GM18519 (cell line): ENCODE measurements around the gene TNRC6B.

ENCODE experiments used
- ATAC-seq: cut with Tn5 transposase; IDR thresholded peaks from one replicate; pipeline ENCODE4 v1.9.1; 2021; ENCODE audit warnings: mild to moderate bottlenecking, moderate library complexity; ENCODE audit not compliant: unreplicated experiment, low FRiP score

TNRC6B gene

DNA sequence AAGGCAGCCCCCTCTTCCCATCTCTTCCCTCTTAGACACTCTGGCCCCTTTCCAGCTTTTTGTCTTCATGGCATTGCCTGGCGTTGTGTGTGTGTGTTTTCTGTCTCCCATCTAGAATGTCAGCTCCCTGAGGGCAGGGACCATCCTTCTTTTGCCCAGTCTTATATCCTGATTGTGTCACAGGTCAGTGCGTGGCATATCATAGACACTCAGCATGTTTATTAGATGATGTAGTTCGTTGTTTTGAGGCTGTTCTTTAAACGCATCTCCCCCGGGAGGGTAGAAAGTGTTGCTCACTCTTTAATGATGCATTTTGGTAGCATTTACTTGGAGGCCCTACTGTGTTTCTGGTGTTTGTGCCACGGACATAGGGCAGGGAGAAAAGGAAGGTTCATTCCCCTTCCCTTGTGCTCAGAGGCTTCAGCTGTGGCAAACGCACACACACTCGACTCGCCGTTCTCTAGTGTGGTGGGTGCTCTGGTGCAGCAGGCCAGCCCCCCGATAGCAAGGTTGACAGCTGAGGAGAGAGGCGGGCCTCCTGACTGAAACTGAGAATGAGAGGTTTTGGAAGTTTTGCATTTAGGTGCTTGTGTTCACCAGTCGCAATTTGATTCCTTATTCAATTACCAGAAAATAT lies 60.2 kb downstream of the TNRC6B start:
- no peak for ATAC-seq

DNA sequence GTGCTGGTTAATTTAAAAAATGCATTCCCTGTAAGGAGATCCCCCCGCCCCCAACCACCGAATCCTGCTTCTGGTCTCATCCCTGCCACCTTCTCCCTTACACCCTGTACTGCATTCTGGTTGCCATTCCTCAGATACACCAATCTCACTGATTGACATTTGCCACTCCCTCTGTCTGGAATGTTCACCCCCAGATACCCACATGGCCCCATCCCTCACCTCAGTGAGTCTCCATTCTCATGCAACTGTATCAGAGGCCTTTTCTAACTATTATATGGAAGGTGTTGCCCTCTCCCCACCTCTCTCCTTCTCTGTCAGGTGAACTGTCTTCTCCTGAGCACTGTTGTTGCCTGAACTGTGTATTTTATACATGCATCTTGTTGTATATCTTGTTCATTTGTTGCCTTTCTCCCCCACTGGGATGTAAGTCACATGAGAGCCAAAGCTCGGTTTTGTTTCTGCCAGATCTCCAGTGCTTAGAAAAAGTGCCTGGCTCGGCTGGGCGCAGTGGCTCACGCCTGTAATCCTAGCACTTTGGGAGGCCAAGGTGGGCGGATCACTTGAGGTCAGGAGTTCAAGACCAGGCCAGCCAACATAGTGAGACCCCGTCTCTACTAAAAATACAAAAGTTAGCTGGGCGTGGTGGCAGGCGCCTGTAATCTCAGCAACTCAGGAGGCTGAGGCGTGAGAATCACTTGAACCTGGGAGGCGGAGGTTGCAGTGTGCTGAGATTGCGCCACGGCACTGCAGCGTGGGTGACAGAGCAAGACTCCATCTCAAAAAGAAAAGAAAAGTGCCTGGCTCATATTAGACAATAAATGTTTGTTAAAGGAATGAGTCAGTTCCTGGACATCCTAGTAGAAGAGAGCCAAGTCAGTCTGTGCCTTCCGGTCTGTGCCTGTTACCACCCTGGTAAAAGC lies 61.0 kb downstream of the TNRC6B start:
- no peak for ATAC-seq

DNA sequence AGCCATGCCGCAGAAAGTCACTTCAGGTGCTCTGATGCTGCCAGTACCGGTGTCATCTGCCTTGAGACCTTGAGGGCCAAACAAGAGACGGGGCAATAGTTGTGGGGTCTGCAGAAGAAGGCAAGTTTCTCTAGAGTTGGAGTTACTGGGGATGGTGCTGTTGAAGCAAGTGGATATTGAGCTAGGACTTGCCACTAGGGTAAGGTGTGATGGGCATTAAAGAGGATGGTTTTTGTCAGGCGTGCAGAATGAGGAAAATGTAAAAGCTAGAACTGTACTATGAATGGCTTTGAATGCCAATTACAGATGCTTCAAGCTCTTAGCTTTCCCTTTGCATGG lies 61.6 kb downstream of the TNRC6B start:
- ATAC-seq = no peak

DNA sequence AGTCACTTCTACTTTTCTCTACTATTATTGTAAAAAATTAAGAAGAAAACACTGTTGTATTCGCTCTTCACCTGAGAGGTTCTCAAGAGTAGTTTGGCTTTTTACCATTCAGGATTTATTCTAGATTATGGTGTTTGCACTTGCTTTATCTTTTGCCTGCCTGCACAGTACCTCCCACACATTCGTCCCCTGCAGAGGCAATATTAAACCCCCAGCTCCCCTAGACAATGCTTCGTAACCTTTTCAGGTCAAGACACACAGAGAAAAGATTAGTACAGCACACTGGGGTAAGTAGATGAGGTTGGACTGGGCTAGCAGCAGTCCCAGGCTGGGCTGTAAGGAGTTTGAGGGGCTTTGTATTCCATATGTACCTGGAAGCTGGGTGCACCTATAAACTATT lies 62.4 kb downstream of the TNRC6B start:
- ATAC-seq = no peak

DNA sequence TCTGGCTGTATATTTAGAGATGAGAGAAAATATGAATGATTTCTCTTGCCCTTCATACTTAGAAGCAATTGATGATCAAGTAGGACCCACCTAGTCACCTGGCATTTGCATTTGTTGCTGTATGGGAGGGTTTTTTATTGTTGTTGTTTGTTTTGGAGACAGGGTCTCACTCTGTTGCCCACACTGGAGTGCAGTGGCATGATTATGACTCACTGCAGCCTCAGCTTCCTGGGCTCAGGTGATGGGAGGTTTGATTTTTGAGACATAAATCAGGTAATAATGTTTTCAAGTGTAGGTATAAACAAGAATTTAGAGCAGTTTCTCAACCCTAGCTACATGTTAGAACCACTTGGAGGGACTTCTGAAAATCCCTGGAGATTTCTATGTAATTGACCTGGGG lies 63.0 kb downstream of the TNRC6B start:
- no peak for ATAC-seq

DNA sequence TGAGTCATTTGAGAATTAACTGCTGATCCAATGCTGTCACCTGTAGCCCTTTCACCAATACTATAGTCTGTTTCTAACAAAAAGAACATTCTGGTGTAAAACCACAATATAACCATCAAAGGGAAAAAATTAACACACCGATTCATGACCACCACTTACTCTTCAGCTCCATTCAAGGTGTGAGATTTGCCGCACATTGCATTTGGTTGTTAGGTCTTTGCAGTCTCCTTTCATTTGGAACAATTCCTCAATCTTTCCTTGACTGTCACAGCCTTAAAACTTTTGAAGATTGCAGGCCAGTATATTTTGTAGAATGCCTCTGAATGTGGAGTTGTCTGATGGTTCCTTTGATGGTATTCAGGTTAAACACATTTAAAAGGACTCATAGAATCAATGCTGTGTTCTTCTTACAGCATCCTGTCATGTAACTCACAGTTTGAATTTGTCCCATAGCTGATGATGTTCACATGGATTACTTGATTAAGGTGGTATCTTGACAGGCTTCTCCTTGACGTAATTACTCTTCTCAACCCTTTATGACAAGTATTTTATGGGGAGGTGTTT lies 63.6 kb downstream of the TNRC6B start:
- no peak for ATAC-seq

DNA sequence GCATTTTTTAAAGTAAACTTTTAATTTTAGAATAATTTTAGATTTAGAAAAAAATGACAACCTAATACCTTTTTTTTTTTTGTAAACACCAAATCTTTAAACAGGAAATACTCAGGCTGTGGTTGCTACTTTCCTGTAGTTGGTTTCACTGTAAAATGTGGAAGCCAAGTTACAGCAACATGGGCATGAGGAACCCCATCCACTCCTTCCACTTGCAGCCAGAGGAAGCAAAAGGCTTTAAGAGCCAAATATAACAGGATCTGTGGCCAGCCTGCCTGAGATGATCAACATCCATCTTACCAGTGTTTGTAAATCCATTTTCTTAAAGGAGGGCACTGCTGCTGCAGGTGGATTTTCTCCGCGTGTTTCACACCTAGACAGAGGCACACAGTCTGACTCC lies 66.2 kb downstream of the TNRC6B start:
- no peak for ATAC-seq

DNA sequence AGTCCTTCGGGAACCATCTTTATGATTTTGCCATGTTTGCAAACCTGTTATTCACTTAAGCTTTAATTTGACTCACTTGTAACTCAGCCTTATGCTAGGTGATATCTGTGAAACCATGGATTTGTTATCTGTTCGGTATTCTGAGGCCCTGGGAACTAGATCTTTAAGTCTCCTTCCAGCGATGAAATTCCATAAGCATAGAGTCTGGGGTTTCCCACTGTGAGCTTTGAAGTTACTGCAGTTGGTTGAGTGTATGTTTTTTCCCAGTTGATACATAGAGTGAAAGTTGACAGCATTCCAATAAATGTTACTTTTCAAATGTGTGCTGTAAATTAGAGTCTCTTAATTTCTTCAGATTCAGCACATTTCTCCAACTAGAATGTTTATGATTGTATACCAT lies 66.9 kb downstream of the TNRC6B start:
- no peak for ATAC-seq

DNA sequence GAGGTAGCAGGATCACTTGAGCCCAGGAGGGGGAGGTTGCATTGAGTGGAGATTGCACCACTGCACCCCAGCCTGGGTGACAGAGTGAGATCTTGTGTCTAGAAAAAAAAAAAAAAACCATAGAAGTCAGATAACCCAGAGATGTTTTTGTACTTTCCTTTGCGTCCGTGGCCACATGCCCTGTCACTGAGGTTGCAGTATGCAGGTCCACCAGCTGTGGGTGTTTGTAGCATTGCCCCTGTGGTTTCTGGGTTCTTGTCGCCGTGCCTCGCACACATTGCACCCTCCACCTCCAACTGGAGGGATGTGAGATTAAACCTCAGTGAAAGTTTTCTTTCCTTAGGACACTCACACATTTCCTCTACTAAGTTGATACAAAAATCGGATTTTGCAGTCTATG lies 70.3 kb downstream of the TNRC6B start:
- ATAC-seq = no peak

DNA sequence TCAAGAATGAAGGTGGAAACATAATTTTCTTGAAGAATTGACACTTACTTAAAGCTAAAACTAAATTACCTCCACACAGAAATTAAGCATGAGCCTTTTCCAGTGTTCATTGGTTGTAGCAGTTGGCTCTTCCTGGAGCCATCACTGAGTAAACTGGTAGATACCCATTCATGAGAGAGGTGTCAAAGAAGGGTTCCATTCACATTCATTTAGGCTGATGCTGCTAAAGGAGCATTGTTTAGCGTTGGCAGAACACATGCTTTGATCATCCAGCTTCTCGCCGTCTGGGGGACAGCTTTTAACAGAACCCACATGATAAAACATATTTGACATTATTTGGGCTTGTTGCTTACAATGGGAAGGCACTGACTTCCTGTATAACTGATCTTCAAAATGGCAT lies 71.6 kb downstream of the TNRC6B start:
- no peak for ATAC-seq

DNA sequence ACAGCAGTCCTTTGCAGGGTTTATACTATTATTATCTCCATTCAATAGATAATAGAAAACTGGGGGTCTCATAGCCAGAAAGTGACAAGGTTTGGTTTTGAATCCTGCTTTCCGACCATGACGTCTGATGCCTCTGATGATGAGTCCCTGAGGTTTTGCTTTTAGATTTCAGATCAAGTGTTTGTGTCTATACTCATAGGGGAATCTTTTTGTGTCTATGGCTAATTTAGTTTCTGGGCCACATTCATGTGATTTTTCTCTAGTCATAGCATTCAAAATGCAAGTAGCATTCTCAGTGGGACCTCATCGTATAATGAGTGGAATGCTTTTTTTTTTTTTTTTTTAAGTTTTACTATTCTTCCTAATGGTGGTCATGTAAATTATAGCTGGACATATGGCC lies 72.9 kb downstream of the TNRC6B start:
- ATAC-seq = no peak

DNA sequence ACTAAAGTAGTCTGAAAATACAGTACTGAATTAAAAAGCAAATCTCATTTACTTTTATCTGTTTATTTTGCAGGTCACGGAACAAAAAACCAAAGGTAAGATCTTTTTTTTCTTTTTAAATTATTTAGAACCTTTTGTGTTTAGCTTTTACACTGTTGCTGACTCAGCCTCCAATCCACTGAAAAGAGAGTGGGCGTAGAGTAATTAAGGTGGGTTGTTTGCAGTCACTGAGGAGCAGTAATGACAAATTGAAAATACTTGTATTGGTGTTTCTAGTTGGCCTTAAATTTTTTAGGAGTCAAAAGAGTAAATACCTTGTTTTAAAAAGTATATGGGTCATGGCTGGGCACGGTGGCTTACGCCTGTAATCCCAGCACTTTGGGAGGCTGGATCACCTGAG lies 73.4 kb downstream of the TNRC6B start:
- ATAC-seq = no peak

DNA sequence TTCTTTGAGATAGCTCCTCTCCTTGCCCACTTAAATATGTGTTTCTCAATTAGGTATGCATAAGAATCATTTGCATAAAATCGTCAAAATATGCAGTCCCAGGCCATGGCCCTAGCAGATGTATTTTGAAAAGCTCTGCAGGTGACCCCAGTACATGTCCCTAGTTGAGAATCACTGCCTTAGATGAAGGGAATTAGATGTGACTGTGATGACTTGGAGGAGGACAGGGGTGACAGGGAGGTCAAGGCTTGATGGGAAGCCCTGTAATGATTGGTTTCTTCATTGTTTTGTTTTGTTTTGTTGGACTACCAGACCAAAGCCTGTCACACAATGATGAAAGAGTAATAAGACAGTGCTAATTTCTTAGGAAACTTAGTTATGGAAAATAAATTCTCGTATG lies 74.4 kb downstream of the TNRC6B start:
- no peak for ATAC-seq

DNA sequence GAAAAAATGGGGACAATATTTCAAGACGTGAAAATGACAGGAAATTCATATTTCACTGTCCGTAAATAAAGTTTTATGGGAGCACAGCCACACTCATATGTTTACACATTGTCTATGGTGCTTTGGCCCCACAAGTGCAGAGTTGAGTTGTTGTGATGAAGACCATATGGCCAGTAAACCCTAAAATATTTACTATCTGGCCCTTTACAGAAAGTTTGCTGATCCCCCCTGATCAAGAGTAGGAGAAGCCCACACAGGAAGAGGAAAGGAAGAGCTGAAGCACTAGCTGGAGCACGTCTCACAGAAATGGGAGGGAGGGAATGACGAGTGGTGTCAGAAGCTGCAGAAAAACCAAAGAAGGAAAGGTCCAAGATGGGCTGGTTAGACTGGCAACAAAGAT lies 78.8 kb downstream of the TNRC6B start:
- ATAC-seq = no peak

DNA sequence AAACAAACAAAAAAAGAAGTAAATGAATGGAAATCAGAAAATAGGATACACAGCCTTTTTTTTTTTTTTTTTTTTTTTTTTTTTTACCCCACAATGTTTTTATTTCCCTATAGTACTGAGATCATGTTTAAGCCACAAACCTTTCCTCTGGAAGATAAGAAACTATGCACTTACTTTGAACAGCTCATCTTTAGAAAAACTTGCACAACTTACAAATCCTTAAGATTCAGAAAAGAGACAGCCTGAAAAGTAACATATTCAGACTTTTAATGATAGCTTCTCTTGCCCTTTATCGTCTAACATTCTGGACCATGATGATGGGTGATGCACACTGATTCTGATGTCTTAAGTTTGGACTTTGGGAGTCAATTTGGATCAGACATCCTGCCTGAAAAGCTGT lies 80.3 kb downstream of the TNRC6B start:
- no peak for ATAC-seq

DNA sequence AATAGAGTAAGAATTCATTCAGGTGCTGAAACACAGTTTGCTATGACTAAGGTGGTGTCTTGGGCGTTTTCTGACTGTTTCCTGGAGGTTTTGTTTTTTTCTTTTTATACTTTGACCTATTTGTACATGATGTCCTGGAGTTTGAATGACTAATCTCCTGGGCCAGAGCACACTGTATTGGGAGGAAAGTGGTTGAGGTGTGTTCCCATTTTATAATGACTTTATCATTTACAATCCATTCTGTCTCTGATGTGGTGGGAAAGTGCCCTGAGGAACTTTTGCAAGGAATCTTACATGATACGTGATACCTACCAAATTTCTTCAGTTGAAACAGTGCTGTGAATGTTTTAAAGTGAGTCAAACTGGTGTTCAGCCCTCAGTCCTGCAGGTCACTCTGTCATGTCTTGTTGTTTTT lies 80.8 kb downstream of the TNRC6B start:
- ATAC-seq = no peak

DNA sequence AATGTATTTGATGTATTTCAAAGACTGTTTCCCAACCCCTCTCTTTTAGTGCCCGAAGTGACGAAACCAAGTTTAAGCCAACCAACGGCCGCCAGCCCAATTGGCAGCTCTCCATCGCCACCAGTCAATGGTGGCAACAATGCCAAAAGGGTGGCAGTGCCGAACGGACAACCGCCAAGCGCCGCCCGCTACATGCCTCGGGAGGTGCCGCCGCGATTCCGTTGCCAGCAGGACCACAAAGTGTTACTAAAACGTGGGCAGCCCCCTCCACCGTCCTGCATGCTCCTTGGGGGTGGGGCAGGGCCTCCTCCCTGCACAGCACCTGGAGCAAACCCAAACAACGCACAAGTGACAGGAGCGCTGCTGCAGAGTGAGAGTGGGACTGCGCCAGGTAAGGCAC lies 84.1 kb downstream of the TNRC6B start:
- no peak for ATAC-seq

DNA sequence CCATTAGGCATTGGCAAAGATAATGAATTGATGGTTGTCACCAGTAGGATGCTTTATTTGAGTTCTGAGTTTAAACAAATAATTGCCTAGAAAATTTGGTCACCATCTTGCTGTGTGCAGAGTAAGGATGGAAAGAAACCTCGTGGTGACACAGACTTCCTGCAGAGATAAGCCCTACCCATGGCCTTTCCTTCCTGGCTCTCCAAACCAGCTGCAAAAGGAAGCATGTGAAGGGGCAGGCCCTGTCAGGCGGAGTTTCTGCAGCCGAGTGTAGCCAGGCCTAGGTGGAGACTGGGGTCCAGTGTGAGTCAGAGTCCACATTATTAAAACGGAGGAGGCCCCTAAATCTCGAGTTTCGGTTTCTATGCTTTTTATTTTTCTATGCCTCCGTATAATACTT lies 85.5 kb downstream of the TNRC6B start:
- no peak for ATAC-seq

DNA sequence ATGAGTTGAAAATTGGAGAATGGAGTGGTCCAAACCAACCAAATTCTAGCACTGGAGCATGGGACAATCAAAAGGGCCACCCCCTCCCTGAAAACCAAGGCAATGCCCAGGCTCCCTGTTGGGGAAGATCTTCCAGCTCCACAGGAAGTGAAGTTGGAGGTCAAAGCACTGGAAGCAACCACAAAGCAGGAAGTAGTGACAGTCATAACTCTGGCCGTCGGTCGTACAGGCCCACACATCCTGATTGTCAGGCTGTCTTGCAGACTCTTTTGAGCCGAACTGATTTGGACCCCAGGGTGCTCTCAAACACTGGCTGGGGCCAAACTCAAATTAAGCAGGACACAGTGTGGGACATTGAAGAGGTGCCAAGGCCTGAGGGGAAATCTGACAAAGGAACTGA lies 88.1 kb downstream of the TNRC6B start:
- ATAC-seq = no peak

DNA sequence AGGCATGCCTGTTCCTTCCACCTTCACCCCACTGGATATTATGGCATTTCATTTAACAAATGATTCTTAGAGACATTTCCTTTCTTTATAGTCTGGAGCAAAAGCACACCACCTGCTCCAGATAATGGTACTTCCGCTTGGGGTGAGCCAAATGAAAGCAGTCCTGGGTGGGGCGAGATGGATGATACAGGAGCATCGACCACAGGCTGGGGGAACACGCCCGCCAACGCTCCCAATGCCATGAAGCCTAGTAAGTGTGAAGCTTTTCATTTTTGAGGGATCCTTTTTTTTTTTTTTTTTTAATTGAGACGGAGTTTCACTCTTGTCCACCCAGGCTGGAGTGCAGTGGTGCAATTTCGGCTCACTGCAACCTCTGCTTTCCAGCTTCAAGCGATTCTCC lies 92.3 kb downstream of the TNRC6B start:
- ATAC-seq = no peak

DNA sequence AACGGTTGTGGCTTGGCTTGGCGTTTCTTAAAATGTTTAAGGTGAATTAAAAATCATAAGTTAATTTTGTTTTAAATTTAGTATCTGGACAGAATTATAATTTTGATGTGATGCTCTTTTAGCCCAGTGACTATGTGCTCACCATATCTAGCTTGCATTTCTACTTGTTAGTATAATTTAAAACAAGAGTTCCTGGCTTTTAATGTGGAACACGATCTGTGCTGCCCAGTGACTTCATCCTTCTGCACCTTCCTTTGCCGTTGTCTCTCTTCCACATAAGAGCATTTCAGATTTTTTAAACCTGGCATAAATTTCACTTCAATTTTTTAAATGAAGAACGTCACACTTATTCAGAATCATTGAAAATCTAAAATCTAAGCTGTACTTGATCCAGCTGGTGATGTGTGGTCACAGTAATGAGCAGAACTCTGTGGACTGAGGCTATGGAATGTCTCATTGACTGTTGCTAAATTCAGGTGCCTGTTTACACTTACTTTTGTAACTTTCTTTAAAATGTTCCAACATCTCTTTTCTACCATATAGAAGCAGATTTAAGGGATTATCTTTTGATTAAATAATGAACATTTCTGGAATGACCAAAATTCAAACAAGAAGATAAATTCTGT lies 93.1 kb downstream of the TNRC6B start:
- ATAC-seq = no peak

DNA sequence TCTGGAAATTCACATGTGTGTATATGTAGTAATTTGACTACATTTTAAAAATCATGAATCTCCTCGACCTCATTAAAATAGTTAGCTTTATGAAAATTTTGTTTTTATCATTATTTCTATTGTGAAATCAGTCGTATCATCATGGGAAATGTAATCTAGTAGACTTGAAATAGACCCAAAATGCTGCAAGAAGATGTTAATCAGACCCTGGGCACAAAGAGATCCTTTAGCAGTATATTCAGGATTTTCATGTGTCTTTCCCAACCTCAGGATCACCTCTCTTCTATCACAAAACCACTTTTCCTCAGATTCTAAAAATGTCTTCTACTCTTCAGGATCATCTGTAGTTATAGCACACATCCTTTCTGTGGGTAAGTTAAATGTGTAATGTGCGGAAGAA lies 93.7 kb downstream of the TNRC6B start:
- ATAC-seq = no peak
